RPMI7951 (cell line): ENCODE measurements around the gene TARP.
A peak's percentile ranks its signal among the peaks of the same experiment; 100 is the strongest.
"Not testable (repeated sequence)": the region's sequence is repeated elsewhere in the genome, so short reads cannot be mapped to it uniquely, and the experiment has no call there.

ENCODE experiments used
- DNase-seq: peaks from one replicate; pipeline ENCODE4 v3.0.0-alpha.2; 2012; ENCODE audit warnings: low read depth

The TARP gene

DNA sequence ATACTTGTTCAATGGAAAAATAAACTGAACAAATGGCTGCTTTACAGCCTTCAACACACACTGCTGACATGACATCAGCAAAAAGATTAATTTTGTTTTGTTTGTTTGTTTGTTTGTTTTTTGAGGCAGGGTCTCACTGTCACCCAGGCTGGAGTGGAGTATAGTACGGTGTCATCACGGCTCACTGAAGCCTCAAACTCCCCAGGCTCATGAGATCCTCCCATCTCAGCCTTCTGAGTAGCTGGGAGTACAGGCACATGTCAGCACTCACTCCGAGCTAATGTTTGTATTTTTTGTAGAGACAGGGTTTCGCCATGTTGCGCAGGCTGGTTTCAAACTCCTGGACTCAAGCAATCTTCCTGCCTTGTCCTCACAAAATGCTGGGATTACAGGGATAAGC, 10.9 kb downstream of the TARP start:
- DNase-seq: no peak

DNA sequence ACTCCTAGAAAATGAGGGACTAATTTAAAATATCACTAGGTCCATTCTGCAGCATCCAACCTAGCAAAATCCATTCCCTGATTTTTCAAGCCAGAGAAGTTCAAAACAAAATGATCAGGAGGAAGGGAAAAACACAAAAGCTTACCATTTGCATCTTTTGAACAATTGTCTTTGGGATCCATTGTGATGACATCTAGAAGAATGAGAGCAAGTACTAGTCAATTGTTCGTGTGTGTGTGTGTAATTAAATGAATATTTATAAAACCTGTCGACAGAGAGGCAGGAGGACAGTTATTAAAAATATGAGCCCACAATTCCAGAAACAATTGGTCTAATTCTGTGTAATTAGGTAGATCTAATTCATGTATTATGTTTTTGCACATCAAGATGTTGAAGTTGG, 11.4 kb downstream of the TARP start:
- not testable (repeated sequence) for DNase-seq

DNA sequence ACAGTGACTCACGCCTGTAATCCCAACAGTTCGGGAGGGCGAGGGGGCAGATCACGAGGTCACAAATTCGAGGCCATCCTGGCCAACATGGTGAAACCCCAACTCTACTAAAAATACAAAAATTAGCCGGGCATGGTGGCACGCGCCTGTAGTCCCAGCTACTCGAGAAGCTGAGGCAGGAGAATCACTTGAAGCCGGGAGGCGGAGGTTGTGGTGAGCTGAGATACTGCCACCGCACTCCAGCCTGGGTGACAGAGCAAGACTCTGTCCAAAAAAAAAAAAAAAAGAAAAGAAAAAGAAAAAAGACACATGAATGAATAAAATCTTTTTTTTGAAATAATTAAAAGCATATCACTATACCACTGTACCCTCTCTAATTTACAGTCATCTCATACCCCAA, 11.8 kb downstream of the TARP start:
- DNase-seq: not testable (repeated sequence)

DNA sequence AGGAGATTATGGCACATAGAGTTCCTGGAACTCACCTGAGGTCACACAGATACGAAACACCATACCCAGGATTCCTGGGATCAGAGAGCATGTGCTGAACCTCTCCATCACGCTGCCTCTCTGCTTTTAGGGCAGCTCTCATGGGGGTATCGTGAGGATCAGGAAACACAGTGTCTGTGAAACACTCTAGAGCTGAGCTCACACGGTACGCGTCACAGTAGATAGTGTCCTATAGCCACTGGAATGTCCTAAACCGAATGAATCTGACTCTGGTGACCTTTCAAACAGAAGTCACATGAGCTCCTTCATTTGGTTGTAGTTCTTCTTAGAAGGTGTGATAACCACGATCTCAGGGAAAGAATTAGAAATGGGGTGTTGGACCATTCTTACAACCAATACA, 14.3 kb downstream of the TARP start:
- not testable (repeated sequence) for DNase-seq

DNA sequence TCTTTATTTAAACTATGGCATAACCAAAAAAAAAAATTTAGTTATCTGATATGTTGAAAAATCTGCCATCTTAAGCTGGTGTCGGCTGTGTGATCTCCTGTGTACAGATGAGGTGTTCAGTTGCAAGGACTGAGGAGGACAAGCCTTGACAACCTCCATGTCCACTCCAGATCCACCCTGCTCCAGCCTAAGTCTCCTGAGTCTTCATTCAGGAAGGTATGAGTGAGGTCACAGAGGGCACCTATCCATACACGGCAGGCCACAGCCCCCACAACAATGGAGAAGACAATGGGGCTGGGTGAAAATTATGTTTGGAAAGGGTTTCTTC, 16.1 kb downstream of the TARP start:
- no peak for DNase-seq

DNA sequence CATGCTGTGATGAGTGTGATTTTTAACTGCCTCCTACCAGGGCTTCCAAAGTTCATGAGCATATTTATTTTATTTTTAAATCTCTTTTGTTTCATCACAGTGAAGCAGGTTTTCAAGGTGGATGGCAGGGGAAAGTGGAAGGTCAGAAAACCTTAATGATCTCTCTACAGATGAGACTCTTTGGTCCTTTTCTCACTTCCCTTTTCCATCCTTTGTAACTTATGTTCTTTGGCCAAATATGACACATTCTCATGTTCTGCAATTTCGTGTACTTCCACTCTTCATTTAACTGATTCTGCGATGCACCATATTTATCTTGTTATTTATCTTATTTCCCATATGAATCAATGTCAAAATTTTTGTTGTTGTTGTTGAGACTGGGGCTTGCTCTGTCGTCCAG, 23.6 kb downstream of the TARP start:
- DNase-seq: not testable (repeated sequence)

DNA sequence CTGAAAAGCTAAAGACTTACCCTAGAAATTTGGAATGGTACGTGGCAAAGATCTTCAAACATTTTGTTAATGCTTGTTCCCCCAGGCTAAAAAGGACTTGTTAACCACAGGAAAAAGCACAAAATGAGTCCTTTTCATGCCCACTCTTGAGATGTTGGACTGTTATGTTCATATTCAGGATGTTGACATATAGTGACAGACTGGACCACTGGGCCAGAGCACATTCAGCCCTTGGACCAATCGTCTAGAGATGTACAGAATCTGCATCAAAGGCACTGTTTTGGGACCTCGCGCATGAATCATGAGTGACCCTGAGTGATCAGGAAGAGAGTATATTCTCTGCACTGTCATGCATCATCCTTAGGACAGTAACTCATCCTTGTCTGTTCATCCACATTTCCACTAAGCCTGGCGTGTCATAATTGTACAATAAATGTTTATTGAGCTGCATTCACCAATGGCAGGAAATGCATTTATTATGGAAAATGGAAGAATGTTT, 25.3 kb downstream of the TARP start:
- DNase-seq: no peak

DNA sequence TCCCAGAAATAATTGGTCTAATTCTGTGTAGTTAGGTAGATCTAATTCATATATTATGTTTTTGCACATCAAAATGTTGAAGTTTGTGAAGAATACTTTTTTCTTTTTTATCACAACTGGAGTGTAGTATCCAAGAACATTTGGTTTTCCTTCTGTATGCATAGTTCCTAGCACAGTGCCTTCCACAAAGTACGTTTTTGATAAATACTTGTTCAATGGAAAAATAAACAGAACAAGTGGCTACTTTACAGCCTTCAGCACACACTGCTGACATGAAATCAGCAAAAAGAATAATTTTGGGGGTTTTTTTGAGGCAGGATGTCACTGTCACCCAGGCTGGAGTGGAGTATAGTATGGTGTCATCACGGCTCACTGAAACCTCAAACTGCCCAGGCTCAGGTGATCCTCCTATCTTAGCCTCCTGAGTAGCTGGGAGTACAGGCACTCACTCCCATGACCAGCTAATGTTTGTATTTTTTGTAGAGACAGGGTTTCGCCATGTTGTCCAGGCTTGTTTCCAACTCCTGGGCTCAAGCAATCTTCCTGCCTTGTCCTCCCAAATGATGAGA, 27.9 kb downstream of the TARP start:
- DNase-seq: no peak

DNA sequence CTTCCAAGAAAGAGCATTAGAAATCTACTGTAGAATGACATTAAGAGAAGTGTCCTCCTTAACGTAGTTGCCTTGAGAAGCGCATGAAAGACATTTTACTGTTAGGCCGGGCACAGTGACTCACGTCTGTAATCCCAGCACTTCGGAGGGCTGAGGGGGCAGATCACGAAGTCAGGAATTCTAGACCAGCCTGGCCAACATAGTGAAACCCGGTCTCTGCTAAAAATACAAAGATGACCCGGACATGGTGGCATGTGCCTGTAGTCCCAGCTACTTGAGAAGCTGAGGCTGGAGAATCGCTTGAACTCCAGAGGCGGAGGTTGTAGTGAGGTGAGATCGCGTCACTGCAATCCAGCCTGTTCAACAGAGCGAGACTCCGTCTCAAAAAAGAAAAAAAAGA, 28.9 kb downstream of the TARP start:
- DNase-seq: no peak

DNA sequence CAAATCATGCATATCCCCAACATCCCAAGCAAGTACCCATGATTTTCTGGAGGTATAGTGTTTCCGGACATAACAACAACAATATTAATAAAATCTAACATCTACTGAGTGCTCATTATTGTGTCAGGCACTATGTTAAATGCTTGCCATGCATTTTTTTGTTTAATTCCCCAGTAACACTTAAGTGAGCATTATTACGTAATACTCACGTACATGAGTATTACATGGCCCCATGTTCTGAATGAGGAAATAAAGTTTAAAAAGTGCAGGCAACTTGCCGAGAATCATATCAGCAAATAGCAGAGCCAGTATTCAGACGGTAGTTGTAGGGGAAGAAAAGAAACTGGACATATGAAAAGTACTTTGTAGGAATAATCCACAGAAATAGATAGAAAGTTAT, 30.1 kb downstream of the TARP start:
- not testable (repeated sequence) for DNase-seq

DNA sequence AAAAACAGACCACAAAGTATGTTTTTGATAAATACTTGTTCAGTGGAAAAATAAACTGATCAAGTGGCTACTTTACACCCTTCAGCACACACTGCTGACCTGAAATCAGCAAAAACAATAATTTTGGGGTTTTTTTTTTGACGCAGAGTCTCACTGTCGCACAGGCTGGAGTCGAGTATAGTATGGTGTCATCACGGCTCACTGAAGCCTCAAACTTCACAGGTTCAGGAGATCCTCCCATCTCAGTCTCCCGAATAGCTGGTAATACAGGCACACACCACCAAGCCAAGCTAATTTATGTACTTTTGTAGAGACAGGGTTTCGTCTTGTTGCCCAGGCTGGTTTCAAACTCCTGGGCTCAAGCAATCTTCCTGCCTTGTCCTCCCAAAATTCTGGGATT, 30.6 kb downstream of the TARP start:
- DNase-seq: no peak

DNA sequence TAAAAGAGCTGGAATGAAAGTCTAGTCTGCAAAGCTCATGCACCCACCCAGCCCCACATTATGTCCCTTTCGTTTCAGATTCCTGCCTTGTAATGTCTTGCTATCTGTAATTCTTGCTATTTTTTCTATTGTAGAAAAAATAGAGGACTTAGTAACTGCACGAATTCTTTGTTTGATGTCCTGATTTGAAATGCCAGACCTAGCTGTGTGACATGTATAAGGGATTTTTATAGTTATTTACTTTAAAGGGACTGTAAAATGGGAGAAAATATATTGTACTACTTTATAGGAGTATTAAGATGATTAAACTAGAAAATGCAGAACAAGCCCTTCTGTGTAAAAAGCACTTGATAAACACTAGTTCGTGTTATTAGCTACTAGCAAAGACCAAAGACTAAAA, 32.4 kb downstream of the TARP start:
- DNase-seq: no peak

DNA sequence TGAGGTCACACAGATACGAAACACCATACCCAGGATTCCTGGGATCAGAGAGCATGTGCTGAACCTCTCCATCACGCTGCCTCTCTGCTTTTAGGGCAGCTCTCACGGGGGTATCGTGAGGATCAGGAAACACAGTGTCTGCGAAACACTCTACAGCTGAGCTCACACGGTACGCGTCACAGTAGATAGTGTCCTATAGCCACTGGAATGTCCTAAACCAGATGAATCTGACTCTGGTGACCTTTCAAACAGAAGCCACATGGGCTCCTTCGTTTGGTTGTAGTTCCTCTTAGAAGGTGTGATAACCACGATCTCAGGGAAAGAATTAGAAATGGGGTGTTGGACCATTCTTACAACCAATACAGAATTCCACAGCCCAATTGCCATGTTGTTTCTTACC, 34.3 kb downstream of the TARP start:
- DNase-seq: not testable (repeated sequence)

DNA sequence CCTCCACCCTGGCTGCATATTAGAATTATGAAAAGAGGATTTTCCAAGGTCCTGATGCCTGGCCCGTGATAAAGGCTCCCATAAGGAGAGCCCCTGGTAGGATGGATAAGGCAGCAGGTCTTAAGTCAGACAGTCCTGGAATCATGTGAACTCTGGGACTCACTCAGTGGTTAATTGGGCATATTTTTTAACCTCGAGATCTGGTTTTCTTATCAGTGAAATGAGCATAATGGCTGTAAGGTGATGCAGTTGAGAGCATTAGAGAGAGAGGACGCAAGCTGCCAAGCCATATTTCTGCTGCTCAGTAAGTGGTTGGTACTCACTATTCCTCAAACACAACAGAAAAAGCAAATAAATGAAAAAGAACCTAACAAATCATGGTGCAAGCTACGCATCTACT, 37.8 kb downstream of the TARP start:
- DNase-seq: no peak

DNA sequence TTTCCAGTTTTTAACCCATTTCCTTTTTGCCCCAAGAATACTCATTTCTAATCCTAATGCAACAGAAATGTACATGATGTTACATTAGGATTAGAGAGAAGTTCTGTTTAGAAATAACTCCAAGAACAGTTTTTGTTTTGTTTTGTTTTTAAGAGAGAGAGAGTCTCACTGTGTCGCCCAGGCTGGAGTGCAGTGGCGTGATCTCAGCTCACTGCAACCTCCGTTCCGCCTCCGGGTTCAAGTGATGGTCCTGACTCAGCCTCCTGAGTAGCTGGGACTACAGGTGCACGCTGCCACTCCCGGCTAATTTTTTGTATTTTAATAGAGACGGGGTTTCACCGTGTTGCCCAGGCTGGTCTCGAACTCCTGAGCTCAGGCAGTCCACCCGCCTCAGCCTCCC, 38.7 kb downstream of the TARP start:
- DNase-seq: not testable (repeated sequence)

DNA sequence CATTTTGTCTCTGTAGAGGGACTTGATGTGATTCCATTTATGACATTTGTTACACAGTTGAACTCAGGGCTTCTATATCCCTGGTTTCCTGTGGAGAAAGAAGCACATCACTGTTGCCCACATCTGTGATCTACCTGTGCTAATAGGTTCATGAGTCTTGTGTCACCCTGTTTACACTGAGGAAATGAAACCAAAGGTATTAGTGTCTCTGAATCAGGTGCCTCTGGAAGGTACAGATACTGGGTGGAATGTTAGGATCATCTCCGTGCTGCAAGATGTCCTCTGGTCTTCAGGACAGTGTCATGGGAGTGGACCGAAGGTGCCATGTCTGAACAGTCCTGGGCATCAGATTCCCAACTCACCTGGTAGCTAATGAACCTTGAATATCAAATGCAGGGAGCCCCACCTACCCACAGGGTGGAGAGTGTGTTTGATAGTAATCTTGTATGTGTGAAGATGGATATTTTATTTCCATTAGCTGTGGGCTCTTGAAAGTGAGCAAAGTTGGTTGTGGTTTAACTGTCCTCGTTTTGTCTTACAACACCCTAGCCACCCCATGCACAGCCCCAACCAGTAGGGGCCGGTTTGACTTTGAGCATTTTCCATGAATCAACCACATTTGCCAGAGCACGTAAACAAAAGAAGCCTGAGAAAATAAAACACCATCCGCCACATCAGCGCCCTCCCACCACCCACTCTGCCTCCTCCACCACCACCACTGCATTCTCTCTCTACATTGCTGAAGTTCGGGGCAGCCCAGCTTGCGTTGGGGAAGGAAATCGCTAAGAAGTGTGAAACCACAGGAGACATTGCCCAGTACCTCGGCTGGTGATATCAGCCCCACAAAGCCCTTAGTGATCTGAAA, 40.7 kb downstream of the TARP start:
- peak; percentile 37 for DNase-seq

DNA sequence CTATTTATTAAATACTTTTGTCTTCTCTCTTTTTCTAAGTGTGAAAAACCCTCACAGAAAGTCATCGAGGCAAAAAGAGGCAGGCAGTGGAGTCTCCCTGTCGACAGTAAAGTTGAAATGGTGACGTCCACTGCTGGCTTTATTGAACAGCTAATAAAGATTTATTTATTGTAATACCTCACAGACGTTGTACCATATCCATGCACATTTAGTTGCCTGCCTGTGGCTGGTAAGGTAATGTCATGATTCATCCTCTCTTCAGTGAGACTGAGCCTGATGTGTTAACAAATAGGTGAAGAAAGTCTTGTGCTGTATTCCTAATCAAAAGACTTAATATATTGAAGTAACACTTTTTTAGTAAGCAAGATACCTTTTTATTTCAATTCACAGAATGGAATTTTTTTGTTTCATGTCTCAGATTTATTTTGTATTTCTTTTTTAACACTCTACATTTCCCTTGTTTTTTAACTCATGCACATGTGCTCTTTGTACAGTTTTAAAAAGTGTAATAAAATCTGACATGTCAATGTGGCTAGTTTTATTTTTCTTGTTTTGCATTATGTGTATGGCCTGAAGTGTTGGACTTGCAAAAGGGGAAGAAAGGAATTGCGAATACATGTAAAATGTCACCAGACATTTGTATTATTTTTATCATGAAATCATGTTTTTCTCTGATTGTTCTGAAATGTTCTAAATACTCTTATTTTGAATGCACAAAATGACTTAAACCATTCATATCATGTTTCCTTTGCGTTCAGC, 43.4 kb downstream of the TARP start:
- no peak for DNase-seq

DNA sequence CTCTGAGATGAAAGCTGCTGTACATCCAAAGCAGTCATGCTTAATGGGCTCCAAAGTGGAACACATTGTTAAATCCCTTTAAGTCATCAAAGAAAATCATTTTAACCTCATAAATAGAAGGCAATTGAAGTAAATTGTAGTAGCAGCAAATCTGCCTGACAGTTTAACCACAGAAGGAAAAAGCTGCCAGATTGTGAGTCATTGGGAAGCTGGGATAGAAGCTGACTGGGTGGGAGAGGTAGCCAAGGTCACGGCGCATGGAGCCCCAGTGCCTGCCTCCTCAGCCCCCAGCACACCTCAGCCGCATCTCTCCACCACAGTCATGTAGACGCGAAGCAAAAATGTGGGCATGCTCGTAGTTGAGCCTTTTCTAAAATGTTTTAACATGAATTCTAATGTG, 44.0 kb downstream of the TARP start:
- peak; percentile 78 for DNase-seq

DNA sequence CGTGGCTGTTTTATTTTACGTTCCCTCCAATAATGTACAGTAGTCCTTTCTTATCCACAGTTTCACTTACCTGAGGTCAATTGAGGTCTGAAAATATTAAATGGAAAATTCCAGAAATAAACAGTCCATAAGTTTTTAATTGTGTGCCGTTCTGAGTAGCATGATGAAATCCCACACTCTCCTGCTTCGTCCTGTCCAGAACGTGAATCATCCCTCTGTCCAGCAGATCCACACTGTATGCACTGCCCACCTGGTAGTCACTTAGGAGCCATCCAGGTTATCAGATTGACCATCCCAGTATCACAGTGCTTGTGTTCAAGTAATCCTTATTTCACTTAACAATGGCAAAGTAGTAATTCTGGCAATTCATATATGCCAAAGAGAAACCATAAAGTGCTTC, 49.0 kb downstream of the TARP start:
- no peak for DNase-seq

DNA sequence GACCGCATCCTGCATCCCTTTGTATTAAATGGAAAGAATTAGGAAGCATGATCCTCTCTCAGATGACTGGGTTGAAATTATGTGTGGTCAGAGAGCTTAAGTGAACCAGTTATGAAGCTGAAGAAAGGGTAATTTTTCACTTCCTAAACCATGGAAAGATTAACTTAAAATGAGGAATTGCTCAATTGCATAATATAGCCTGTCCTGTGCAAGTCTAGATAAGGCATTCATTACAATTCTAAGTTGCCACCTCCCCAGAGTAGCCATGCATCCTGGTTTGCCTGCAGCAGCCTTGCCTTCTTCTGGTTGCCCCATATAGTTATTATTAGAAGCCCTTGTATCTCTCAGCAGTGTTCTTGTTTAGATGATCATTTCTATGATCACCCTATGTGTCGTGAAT, 50.1 kb downstream of the TARP start:
- DNase-seq: no peak

DNA sequence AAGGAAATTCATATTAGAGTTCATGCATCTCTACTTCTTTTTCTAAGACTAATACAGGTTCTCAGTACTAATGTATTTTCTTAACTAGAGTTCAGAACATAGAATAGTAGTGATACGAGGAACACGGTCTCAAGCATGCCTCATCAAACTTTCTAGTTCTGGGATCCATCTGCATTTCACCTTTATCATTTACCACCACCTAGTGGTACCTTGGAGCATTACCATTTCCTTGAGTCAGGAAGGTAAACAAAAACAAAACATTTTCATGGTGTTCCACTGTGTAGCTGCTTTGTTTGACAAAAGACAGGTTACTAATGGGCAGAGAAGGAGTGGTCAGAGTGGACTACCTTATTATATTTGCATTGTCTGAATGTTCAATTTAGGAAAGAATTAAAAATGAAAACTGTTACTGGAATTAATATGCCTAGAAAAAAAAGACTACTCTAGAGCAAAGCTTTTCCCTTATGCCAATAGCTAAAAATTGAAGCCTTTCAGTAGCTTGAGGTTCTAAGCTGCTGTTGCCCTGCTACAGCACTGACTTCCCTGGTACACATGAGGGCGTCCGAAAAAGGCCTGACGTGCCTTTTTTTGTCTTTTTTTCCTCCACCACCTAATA, 50.8 kb downstream of the TARP start:
- DNase-seq: peak; percentile 62

DNA sequence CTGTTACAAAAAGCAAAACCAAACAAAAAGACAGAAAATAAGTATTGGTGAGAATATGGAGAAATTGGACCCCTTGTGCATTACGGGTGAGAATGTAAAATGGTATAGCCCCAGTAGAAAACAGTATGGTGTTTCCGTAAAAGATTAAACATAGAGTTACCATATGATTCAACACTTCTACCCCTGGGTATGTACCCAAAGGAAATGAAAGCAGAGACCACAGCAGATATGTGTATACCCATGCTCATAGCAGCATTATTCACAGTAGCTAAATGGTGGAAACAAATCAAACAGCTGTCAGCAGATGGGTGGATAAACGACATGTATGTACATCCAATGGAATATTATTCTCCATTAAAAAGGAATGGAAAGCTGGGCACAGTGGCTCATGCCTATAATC, 53.0 kb downstream of the TARP start:
- no peak for DNase-seq
